Stimulated activated CD8-positive, alpha-beta memory T cell treated with anti-CD3 and anti-CD28 coated beads, Interleukin-4, amount 100 ng/mL, for 24 hours (primary cell): ENCODE measurements around the gene SGPP2.

Experiments
- DNase-seq: peaks from one replicate; pipeline ENCODE4 v3.0.0-alpha.2; 2020; ENCODE audit warnings: low read depth

SGPP2 gene

GRCh38 chr2:222525811-222526210 lies 101.5 kb downstream of the SGPP2 start:
- no peak for DNase-seq

- no peak for DNase-seq
These were observed 102.3 kb downstream of the SGPP2 start for GRCh38 chr2:222526480-222527277.

GRCh38 chr2:222532315-222532714 lies 108.0 kb downstream of the SGPP2 start:
- no peak for DNase-seq

GRCh38 chr2:222535477-222535876 lies 111.1 kb downstream of the SGPP2 start:
- DNase-seq, result no peak

- DNase-seq, result no peak
These were observed 114.2 kb downstream of the SGPP2 start for GRCh38 chr2:222538535-222538934.

- no peak for DNase-seq
These were observed 120.3 kb downstream of the SGPP2 start for GRCh38 chr2:222544661-222545060.

GRCh38 chr2:222545823-222546795 lies 121.8 kb downstream of the SGPP2 start:
- no peak for DNase-seq

- no peak for DNase-seq
These were observed 122.7 kb downstream of the SGPP2 start for GRCh38 chr2:222547083-222547482.

- no peak for DNase-seq
These were observed 124.6 kb downstream of the SGPP2 start for GRCh38 chr2:222548992-222549391.

- DNase-seq, result no peak
These were observed 130.2 kb downstream of the SGPP2 start for GRCh38 chr2:222554517-222554916.

GRCh38 chr2:222561151-222561550 lies 136.8 kb downstream of the SGPP2 start:
- no peak for DNase-seq

- DNase-seq, result no peak
These were observed 137.7 kb downstream of the SGPP2 start for GRCh38 chr2:222561817-222562645.

GRCh38 chr2:222563106-222563718 lies 138.9 kb downstream of the SGPP2 start:
- no peak for DNase-seq

GRCh38 chr2:222563936-222564335 lies 139.6 kb downstream of the SGPP2 start:
- no peak for DNase-seq

GRCh38 chr2:222566229-222566628 lies 141.9 kb downstream of the SGPP2 start:
- DNase-seq, result no peak

GRCh38 chr2:222568865-222569264 lies 144.5 kb downstream of the SGPP2 start:
- no peak for DNase-seq

- DNase-seq, result no peak
These were observed 145.5 kb downstream of the SGPP2 start for GRCh38 chr2:222569826-222570225.

- DNase-seq, result no peak
These were observed 147.9 kb downstream of the SGPP2 start for GRCh38 chr2:222572264-222572721.

- no peak for DNase-seq
These were observed 148.4 kb downstream of the SGPP2 start for GRCh38 chr2:222572751-222573174.

- no peak for DNase-seq
These were observed 151.3 kb downstream of the SGPP2 start for GRCh38 chr2:222575618-222576017.
